Amniotic epithelial cell (primary cell): ENCODE results near the gene MDC1.
"Not testable (repeated sequence)": the region's sequence is repeated elsewhere in the genome, so short reads cannot be mapped to it uniquely, and the experiment has no call there.

Experiments
- DNase-seq: peaks from one replicate; pipeline ENCODE4 v3.0.0-alpha.2; 2010; ENCODE audit warnings: low read depth

The MDC1 gene

GRCh38 chr6:30717129-30717844, at the start of gene MDC1:
TSS of gene MDC1 (minus strand) at chr6:30717281. CDS start at chr6:30715175, 2,106 bp downstream.
- DNase-seq, result peak; percentile 100

GRCh38 chr6:30766461-30767157, 49.5 kb upstream of the MDC1 start:
- DNase-seq, result no peak

- DNase-seq, result not testable (repeated sequence)
Observed at GRCh38 chr6:30765495-30765894, 48.4 kb upstream of the MDC1 start.

GRCh38 chr6:30764490-30765043, 47.5 kb upstream of the MDC1 start:
- DNase-seq, result not testable (repeated sequence)

GRCh38 chr6:30763618-30764489, 46.8 kb upstream of the MDC1 start:
- peak; percentile 64 for DNase-seq

- no peak for DNase-seq
Observed at GRCh38 chr6:30763155-30763617, 46.1 kb upstream of the MDC1 start.

GRCh38 chr6:30761791-30762429, 44.8 kb upstream of the MDC1 start:
- DNase-seq, result no peak

GRCh38 chr6:30760549-30760948, 43.5 kb upstream of the MDC1 start:
- DNase-seq, result no peak

GRCh38 chr6:30759575-30760239, 42.6 kb upstream of the MDC1 start:
- DNase-seq, result peak; percentile 99

- no peak for DNase-seq
Observed at GRCh38 chr6:30757261-30757904, 40.3 kb upstream of the MDC1 start.

GRCh38 chr6:30756405-30757003, 39.4 kb upstream of the MDC1 start:
- DNase-seq, result not testable (repeated sequence)

GRCh38 chr6:30754631-30755030, 37.5 kb upstream of the MDC1 start:
- peak; percentile 69 for DNase-seq

- DNase-seq, result peak; percentile 100
Observed at GRCh38 chr6:30752157-30752927, 35.3 kb upstream of the MDC1 start.

GRCh38 chr6:30750379-30750668, 33.2 kb upstream of the MDC1 start:
- no peak for DNase-seq

- DNase-seq, result no peak
Observed at GRCh38 chr6:30749554-30750378, 32.7 kb upstream of the MDC1 start.

- no peak for DNase-seq
Observed at GRCh38 chr6:30748851-30749540, 31.9 kb upstream of the MDC1 start.

GRCh38 chr6:30747902-30748769, 31.1 kb upstream of the MDC1 start:
- no peak for DNase-seq
